ENCODE results near the gene HDAC6.

GRCh38 chrX:48752498-48752897 is 49.4 kb upstream of the HDAC6 start:
- TF ChIP-seq CTCF (conservative IDR thresholded peaks at IDR 0.05; ENCODE audit: low read depth, low read length) (no peak), EZH2 (IDR thresholded peaks at IDR 0.05; ENCODE audit: borderline replicate concordance, low read depth, low read length, poor library complexity, severe bottlenecking) (no peak)

Measured in A673 (cell line).